ENCODE data around the gene ZCCHC7.
A peak's percentile ranks its signal among the peaks of the same experiment; 100 is the strongest.

The ZCCHC7 gene

DNA sequence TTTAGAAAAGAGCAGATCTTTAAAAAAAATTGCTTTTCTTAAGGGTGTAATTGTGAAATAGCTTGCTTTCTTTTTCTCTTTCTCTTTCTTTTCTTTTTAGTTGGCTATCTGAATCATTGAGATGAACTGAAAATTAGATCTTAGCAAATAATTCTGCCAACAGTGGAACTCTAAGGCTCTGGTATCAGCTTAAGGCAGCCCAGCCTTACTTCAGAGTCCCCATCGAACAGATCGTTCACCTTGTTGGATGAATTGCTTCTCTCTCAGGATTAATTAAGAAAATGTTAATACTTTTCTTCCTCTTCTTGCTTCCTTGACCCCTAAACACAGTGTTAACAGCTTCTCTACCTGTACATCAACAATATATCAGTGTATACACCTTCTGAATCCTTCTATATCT, 92.1 kb downstream of the ZCCHC7 start:
- DNase-seq = no peak

DNA sequence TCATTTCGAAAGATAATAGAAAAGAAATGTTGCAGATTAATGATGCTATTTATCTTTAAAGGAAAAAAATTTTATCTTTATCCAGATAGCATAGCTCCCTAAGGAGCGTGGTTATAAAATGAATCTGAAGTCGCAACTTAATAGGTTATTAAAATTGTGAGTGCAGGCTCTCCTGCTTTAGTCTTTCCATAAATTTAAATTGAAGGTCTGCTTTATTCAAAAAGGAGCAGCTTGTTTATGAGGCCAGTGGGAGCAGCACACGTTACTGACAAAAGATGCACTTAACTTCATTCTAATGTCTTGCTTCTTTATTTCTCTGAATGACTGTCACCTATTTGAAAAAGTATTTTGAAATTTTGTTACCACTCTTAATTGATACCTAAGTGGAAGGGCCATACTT, 95.0 kb downstream of the ZCCHC7 start:
- DNase-seq = no peak

DNA sequence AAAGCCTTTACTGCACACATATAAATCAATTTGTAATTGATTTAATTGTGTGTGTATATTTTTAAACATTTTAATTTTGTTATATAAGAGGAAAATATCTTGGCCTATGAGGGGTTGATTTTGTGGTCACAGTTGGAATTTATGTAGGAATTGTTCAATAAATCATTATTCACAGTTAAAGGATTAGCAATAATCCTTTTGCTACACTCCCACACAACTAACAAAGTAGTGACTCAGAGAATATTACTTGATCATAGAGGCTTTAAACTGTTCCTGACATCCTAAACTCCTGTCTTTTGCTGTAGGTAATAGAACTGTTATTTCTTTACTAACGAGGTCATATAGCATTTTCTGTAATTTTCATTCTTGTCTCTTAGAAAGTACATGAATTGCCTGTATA, 95.5 kb downstream of the ZCCHC7 start:
- peak; percentile 49 for DNase-seq

DNA sequence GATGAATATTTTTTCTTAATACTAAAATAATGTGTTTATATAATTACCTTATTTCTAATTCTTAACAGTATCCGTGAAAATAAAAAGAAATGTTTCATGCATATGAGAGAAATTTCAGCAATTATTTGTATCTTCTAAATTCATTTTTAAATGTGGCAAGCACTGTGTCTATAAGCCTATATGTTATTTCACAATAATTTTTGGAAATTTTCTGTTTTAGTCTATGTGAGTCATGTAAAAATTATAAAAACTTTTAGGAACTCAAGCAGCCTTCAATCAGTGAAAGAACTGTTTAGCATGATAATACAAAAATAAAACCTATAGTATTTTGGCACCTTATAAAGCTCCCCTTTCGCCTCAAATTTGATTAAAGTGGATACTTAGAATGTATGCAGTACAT, 96.8 kb downstream of the ZCCHC7 start:
- DNase-seq = no peak

DNA sequence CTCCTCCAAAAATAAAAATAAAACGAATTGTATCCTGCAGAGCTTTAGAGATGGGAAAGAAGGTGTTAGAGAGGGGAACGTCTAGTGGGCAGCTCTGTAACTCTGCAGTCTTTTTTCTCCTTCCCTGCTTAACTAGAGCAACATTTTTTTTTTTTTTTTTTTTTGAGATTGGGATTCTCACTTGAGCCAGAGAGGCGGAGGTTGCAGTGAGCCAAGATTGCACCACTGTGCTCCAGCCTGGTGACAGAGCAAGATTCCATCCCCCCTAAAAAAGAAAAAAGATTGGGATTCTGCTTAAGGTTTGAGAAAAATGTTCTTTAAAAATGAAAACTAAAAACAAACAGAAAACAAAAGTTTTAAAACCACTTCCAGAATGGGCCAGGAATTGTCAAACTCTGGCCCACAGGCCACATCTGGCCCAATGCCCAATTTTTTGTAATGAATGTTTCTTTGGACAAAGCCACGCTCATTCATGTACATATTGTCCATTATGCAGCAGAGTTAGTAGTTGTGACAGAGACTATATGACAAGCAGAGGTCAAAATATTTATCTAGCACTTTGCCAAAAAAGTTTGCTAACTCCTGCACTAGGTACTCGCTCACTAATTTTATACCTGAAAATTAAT, 98.5 kb downstream of the ZCCHC7 start:
- DNase-seq = no peak

DNA sequence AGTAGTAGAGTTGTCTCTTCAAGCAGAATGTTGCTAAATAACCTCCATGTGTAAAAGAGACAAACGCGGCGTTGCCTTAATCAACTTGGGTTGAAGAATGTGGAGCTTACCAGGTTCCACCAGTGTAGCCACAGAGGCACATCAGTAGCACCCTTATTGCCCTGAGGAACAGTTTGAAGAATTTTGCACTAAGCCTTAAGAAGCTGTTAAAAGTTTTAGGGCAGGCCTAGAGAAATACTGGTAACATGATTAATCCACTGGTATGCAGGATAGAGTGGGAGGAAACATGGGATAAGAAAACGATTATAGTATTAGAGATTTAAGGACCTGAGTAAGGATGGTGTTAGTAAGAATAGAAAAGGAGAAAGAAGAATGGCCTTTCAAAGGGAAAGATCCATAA, 100.6 kb downstream of the ZCCHC7 start:
- DNase-seq = no peak

DNA sequence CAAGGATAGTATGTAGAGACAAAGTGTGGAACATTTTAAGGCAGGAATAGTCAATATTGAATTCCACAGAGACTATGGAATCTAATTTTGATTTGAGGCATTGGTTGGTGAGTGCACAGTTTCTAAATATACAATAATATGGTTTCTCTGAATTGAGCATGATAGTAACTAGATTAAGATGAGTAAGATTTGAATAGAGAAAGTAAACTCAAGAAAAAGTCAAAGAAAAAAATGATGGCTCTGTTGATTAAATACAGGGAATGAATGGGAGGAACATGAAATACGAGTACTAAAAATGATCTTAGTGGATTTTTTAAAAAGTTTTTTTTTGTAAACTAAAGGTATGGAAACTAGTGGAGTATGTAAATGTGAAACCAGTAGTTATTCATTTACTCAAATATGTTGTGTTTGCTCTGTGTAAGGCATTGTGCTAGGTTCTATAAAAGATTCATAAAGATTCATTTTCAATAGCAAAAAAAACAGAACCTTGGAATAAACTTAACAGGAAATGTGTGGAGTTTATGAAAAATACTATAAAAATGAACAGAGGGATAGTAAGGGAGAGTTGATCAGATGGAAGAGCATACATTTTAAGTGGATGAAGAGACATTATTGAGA, 101.2 kb downstream of the ZCCHC7 start:
- no peak for DNase-seq

DNA sequence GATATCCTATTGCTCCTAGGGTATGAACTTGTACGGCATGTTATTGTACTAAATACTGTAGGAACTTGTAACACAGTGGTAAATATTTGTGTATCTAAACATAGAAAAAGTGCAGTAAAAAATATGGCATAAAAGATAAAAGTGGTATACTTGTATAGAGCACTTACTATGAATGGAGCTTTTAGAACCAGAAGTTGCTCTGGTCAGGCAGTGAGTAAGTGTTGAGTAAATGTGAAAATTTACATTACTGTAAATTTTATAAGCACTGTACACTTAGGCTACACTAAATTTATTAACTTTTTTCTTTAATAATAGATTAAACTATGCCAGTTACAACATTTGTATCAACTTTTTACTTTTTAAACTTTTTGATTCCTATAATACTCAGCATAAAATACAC, 109.1 kb downstream of the ZCCHC7 start:
- no peak for DNase-seq

DNA sequence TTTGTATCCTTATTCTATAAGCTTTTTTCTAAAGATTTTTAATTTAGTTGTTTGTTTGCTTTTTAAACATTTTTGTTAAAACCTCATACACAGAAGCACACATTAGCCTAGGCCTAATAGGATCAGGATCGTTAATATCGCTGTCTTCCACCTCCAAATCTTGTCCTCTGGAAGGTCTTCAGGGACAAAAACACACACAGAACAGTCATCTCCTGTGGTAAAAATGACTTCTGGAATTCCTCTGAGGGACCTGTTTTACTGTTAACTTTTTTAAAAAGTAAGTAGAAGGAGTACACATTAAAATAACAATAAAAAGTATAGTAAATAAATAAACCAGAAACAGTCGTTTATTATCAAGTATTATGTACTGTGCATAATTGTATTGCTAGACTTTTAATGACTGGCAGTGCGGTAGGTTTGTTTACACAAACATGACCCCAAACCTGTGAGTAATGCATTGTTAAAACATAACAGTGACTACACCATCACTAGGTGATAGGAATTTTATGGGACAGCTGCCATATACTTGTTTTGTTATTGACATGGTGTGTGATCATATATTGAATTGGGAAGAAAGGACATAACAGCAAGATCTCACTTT, 109.6 kb downstream of the ZCCHC7 start:
- DNase-seq = no peak

DNA sequence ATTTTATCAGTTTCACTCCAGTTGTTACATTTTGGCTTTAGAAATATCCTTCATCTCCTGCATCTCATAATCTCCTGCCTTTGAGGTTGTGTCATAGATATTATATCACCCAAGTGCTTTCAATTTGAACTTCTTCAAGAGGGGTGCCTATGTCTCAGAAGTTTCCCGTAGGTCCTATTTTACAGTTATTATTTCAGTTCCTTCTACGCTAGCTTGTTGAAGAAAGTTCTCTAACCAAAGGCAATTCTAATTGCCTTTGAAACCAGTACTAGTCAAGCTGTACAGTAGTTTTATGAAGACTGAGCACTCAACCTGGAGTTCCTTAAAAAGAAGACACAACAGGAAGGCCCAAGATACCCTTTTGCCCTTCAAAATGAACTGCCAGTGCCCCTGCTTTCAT, 116.4 kb downstream of the ZCCHC7 start:
- no peak for DNase-seq

DNA sequence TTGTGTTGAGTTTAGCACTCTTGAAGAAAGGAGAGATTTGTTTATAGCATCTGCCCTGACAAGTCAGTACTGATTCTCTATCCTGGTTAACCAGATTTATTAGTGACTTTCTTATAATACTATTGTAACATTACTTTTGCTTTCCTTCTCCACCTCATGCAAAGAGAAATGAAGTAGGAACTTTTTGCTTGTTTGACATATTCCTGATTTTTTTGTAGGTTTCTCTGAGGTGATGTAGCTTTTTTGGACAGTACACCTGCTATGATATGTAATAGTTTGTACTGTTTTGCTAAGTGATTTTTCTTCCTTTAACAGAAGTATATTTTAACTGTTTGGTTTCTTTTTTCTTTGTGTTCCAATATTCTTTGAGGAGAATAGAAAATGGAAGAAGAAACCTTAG, 117.7 kb downstream of the ZCCHC7 start:
- DNase-seq = no peak

DNA sequence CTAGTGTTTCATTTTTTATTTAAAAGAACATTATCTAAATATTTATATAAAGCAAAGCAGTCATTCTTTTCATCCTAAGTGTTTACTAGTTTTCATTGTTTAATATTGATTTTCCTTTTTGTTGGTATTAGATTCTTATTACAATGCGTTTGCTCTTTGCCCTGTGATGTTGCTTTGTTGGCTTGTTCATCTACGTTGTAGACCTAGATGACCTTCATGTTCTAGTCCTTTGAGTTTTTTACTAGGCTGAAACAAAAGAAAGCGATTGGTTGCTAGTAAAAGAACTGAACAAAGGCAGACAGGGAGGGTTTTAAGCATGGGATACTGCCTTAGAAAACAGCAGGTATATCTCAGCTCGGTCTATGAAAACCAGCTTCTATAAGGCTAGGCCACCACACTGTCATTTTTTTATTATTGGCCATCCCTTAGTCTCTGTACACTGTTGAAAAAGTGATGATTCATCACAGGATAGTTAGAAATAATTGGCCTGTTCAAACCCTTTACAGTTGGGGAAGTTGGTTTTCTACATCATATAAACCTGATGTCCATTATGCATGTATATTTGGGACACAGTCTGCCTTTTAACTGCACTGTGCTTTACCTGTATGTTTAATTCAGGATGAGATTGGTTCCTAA, 119.0 kb downstream of the ZCCHC7 start:
- DNase-seq = no peak

DNA sequence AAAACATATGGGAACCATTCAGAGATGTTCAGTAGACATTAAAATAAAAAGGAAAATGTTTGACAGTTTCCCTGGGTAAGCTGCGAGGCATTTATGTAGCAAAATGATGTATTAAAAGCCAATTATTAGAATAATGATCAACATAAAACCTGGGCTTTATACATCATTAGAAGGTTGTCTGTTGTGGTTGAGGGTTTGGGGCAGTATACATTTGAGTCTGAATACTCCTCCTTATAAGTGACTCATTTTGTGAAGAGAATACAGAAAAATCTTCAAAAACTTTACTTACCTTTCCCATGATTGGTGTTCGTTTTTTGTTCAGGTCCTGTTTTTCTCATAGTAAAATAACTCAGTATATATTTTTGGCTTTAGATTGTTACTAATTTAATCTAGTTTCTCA, 119.5 kb downstream of the ZCCHC7 start:
- no peak for DNase-seq

DNA sequence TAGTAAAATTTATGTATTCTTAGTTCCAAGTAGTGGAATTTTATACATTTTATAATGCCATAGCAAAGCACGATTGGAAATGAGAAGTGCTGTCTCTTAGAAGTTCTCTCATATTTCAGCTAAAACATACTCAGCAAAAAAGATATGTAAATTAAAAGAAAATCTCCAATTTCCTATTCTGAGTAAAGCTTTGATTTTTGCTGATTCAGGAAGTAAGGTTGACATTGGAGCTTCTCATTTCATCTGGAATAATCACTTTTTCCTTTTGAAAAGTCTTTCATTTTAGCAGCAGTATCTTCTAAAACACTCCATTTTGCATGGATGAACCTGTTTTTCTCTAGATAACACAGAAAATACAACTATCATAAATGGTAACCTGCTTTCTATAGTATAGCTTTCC, 121.0 kb downstream of the ZCCHC7 start:
- no peak for DNase-seq

DNA sequence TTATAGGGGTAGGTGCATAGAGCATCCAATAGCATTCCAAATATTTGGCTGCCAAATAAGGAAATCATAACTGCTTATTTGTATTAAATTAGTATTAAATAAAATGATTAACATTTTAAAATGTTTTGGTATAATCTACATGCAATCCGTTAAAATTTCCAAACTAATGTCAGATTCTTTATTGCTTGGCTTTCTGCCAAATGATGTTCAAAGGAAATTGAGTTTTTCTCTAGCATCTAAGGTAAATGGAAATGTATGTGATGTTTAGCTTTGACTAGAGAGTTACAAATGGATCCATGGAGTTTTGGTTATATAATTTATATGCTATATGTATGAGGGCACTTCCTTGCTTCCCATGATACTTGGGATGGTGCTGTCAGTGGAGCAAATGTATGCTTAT, 121.7 kb downstream of the ZCCHC7 start:
- no peak for DNase-seq

DNA sequence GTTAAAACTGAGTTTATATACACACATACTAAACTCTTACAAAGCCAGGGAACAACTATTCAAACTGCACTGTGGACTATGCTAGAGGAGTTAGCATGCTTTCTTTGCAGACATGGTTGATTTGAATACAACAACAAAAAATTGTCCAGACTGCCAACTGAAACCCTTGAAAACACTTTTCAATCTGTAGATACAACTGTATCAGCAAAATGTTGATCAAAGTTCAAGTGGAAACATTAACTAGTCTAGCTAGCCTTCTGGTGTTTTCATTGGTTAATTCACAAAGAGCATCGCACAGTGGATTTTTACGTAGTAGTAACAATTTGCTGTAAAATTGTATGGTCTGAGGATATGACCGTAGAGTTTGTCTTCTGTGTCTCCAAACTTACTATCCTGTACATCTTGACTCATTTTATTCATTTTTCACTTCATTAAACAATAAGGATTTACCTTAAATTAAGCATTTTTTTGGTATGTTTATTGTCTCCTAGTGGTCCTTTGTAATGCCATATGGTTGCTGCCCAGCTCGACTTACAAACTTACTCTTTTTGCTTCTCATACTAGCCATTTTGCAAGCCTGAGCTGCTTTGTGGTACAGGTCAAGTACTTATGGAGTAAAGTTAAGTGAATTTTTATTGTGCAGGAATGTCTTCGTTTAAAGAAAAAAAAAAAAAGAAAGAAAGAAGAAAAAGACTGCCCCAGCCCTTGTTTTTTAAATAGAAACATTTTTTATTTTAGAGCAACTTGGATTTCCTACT, 123.4 kb downstream of the ZCCHC7 start:
- DNase-seq = peak; percentile 3

DNA sequence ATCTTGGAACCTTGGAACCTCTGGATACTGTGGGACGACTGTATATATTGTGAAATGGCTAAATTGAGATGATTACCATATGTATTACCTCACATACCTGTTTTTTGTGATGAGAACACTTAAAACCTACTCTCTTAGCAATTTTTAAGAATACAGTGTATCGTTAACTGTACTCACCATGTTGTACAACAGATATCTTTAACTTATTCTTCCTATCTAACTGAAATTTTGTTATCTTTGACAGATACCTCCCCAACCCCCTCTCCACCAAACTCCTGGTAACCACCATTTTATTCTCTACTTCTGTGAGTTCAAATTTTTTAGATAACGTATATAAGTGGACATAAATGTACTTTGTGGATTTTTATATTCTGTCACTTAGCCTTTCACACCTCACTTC, 126.5 kb downstream of the ZCCHC7 start:
- no peak for DNase-seq

DNA sequence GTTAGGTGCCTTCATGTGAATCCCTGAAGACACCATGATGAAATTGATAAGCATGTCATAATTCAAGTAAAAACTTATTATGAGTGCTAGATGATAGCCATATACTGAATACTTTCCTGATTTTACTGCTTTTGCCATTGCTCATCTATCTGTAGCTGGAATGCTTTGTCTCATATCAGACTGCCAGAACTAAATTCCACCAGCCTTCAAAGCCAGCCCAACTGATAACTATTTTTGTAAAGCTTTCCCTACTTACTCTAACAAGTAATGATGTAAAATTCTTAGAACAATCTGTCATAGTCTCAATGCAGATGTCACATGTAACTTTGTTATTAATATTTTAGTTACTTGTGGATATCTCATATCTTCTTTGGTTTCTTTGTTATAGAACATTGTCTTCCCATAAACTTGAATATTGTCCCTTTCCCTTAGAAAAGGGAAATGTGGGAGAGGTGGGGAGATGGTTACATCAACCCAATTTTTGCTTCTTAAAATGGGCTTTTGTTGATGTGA, 128.3 kb downstream of the ZCCHC7 start:
- DNase-seq = no peak

DNA sequence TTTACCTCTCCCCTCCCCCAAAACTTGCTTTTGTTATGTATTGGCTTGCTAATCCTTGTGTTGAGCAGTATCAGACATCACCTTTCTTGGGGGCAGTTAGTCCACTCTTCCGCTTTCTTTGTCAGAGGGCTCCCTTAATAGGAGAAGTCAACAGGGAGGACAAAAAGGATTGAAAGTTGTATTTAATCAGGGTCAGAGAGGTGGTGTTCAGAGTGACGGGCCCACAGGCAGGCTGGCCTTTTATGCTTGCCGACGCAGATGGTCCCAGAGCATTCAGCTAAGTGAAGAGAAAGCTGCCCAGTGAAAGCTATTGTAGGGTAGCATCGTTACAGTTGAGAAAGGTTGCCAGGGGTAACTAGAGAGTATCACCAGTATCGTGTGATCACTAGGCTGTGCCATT, 131.1 kb downstream of the ZCCHC7 start:
- DNase-seq = no peak

DNA sequence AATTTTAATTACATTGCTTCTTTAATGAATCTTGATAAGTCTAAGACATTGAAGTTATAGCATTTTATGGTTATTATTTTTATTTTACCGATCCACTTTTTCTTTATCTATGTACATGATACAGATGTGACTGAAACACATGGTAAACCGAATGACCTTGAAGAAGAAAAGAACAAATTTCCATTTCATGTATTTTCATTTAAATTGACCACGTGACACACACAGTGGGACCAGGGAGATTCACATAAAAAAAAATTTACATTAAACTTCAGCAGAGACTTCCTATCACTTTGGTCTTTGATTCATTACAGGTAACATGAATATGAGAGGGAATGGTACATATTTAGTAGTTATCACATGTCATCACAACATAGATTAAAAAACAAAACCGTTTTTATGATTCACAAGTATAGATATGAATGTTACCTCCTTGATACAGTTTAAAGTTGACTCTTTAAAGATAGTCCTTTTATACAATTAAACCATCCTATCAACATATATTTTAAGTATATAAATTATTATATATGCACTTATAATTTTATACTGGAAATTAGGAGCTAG, 133.1 kb downstream of the ZCCHC7 start:
- DNase-seq = no peak

DNA sequence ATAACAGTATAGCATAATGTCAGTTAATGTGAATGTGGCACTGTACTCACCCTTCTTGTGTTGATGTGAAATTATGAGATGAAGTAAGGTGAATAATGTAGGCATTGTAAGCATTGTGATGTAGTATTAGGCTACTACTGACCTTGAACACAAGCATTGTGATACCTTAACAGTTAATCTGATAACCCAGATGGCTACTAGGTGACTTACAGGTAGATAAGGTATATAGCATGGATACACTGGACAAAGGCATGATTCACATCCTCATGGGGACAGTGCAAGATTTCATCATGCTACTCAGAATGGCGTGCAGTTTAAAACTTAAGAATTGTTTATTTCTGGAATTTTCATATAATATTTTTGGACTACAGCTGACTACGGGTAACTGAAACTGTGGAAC, 134.8 kb downstream of the ZCCHC7 start:
- no peak for DNase-seq

DNA sequence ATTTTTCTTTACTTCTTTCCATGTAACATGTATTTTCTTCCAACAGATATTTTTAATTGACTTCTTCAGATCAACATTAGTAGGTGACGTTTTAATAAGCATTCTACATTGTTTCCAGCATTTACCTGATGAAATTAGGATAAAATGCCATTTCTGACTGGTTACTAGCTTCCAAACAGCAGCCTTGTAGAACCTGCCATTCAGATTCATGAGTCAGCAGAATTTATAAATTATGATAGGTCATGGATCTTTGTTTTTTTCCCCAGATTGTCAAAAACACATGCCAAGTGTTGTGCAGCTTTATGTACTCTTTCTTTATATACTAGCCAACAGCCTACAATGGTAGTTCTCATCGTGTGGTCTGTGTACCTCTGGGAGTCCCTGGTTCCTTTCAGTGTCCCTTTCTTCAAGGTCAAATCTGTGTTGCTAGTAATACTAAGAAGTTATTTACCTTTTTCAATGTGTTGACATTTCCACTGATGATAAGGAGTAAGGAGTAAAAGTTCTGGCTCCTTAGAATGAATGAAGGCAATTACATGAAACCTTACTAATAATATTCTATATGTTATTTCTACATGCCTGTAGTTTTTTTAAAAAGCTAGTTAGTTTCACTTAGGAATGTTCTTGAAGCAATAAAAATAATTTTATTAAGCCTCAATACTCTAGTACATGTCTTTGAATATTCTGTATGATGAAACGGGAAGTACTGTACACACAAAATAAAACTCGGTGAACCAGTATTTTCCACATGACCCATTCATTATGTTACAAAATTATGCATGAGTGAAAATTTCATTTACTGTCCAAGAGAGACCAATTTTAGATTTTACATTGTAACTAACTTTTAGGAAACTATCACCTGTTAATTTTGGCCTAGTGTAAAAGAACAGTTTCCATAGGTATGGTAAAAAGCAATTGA, 135.8 kb downstream of the ZCCHC7 start:
- DNase-seq = no peak

All from fibroblast of upper back skin (primary cell).